Stomach (tissue), 9 donors: ENCODE measurements around the gene PTPRM. TPM values are rescaled to one million over a fixed set of nuclear protein-coding genes. Genes with fewer than 3 reads are reported as not detected.

Experiments
- DNase-seq, 2 donors: peaks; one replicate each; pipeline versions ENCODE4 v3.0.0 to v3.0.0-alpha.2; 2013 to 2019
- H3K27ac ChIP-seq, 5 donors: fragments of 200-600 bp in 4 of 5; sonication (generic) in 4 of 5; one replicate each; pipeline ENCODE4 v1.5.1; 2013 to 2019; ENCODE audit warnings: mild to moderate bottlenecking in 1 of 5, moderate library complexity in 1 of 5
- H3K27me3 ChIP-seq, 3 donors: fragments of 200-600 bp; sonication (generic); one replicate each; pipeline ENCODE4 v1.5.1; 2017 to 2019; ENCODE audit warnings: mixed run types in 1 of 3
- H3K36me3 ChIP-seq, 4 donors: fragments of 200-600 bp; sonication (generic); 1 replicate in 3 of 4; 2 replicates in 1 of 4; pipeline ENCODE4 v1.5.1; 2016 to 2019
- H3K4me1 ChIP-seq, 4 donors: fragments of 200-600 bp; sonication (generic); one replicate each; pipeline ENCODE4 v1.5.1; 2016 to 2019
- H3K4me3 ChIP-seq, 4 donors: fragments of 200-600 bp; sonication (generic) in 3 of 4; one replicate each; pipeline ENCODE4 v1.5.1; 2016 to 2019; ENCODE audit warnings: mild to moderate bottlenecking in 1 of 4
- H3K9me3 ChIP-seq, 4 donors: fragments of 200-600 bp; sonication (generic); one replicate each; pipeline ENCODE4 v1.5.1; 2016 to 2019
- CTCF ChIP-seq, 7 experiments: fragments of 450-650 bp in 4 of 7; fragments of 200-600 bp in 3 of 7; sonication (generic) in 3 of 7; IDR thresholded peaks; one replicate each; pipeline ENCODE4 v1.5.1; 2016 to 2019; ENCODE audit warnings: antibody characterized with exemption in 7 of 7, control low read depth in 2 of 7, mild to moderate bottlenecking in 1 of 7
- EP300 ChIP-seq: sonication (generic); formaldehyde crosslinking; IDR thresholded peaks from one replicate; pipeline ENCODE4 v1.6.1; 2017; ENCODE audit warnings: antibody characterized with exemption
- POLR2A ChIP-seq, 4 donors: fragments of 450-650 bp; IDR thresholded peaks; one replicate each; pipeline ENCODE4 v1.6.1; 2016; ENCODE audit warnings: antibody characterized with exemption in 4 of 4, control low read depth in 2 of 4, mild to moderate bottlenecking in 1 of 4, moderate library complexity in 1 of 4
- POLR2AphosphoS5 ChIP-seq, 3 donors: sonication (generic); formaldehyde crosslinking; IDR thresholded peaks; one replicate each; pipeline ENCODE4 v1.6.1; 2016; ENCODE audit warnings: antibody characterized with exemption in 3 of 3
- whole genome bisulfite sequencing, 5 donors: extraction: QIAGEN DNeasy Blood & Tissue Kit in 3 of 5; methylation state at CpG; one replicate each; pipeline versions ENCODE4 v1.1.5 to v1.1.7; 2013 to 2018; 5-methylcytosine and 5-hydroxymethylcytosine counted together
- intact Hi-C: fragments of 100-400 bp; cut with DNase I; formaldehyde crosslinking; loops from one replicate; pipeline ENCODE4 v1.15.1; 2023; ENCODE audit warnings: low total_unique reads
- polyA plus RNA-seq, 3 donors: library from polyadenylated mRNA; stranded (reverse); fragments of 200-250 nt; gene quantifications; one replicate each; pipeline ENCODE4 v1.2.3, GENCODE V29; 2013
- total RNA-seq, 5 donors: library from RNA; depleted of rRNA; stranded (reverse); fragments of >200 nt; gene quantifications; one replicate each; pipeline versions ENCODE4 v1.1.0 to v1.2.3, GENCODE V29; 2014 to 2016
- donor health status: healthy with polysubstance abuse.
- donor health status: Bipolar disorder and iron deficiency.
- donor health status: healthy.

PTPRM gene
- total and polyA plus RNA-seq, 8 donors: 7.5 to 246 (median 58.2) TPM

GRCh38 chr18:8375249-8375648 lies 808.1 kb downstream of the PTPRM start:
- 91 to 99% (median 95%) methylated on average over 3 of the region's 3 CpGs for whole genome bisulfite sequencing, 5 donors
- Histone ChIP-seq H3K4me1 (peaks cover 0 to 3% (median 0%) of the 10 kb centered on the region in 4 donors), H3K36me3 (peaks cover 11 to 35% (median 34%) of the 10 kb centered on the region in 4 donors), H3K4me3 (no peak overlapping the region), H3K27me3 (no peaks in the 10 kb centered on the region), H3K9me3 (no peaks in the 10 kb centered on the region), H3K27ac (no peak overlapping the region)
- TF ChIP-seq EP300 (no peak), POLR2AphosphoS5 (IDR thresholded peaks at IDR 0.05) (no peak), POLR2A (IDR thresholded peaks at IDR 0.05) (no peak), CTCF (IDR thresholded peaks at IDR 0.05) (no peak)
- intact Hi-C loops: no loop called here
- no peak for DNase-seq

- intact Hi-C loops: no loop called here
These were observed 809.0 kb downstream of the PTPRM start for GRCh38 chr18:8376113-8376512.

GRCh38 chr18:8379187-8379941 lies 812.2 kb downstream of the PTPRM start:
- no peak overlapping the region for H3K27ac ChIP-seq
- TF ChIP-seq POLR2AphosphoS5 (IDR thresholded peaks at IDR 0.05) (no peak), EP300 (no peak), CTCF (IDR thresholded peaks at IDR 0.05) (no peak), POLR2A (IDR thresholded peaks at IDR 0.05) (no peak)
- no peaks in the 10 kb centered on the region for H3K4me1 ChIP-seq
- H3K27me3 ChIP-seq: no peaks in the 10 kb centered on the region
- no peak for DNase-seq
- H3K9me3 ChIP-seq: no peaks in the 10 kb centered on the region
- H3K36me3 ChIP-seq: peaks cover 11 to 51% (median 49%) of the 10 kb centered on the region in 4 donors
- 93 to 96% (median 94%) methylated on average over 19 of the region's 19 CpGs for WGBS, 5 donors
- H3K4me3 ChIP-seq: no peak overlapping the region
- intact Hi-C loops: no loop called here

More at GRCh38 chr18:8376113-8376512, 809.0 kb downstream of the PTPRM start:
- DNase-seq: no peak
- Histone ChIP-seq H3K4me3 (no peak overlapping the region), H3K27ac (no peak overlapping the region), H3K36me3 (peaks cover 11 to 42% (median 41%) of the 10 kb centered on the region in 4 donors), H3K27me3 (no peaks in the 10 kb centered on the region), H3K9me3 (no peaks in the 10 kb centered on the region), H3K4me1 (peaks cover 0 to 3% (median 0%) of the 10 kb centered on the region in 4 donors)
- 94 to 98% (median 96%) methylated on average over 7 of the region's 7 CpGs for WGBS, 5 donors
- TF ChIP-seq POLR2A (IDR thresholded peaks at IDR 0.05) (no peak), POLR2AphosphoS5 (IDR thresholded peaks at IDR 0.05) (no peak), CTCF (IDR thresholded peaks at IDR 0.05) (no peak), EP300 (no peak)

GRCh38 chr18:8380006-8380405 lies 812.9 kb downstream of the PTPRM start:
- DNase-seq: no peak
- WGBS, 5 donors: 78 to 86% (median 83%) methylated on average over 2 of the region's 2 CpGs
- no peak overlapping the region for H3K4me3 ChIP-seq
- TF ChIP-seq EP300: no peak
- TF ChIP-seq POLR2A (IDR thresholded peaks at IDR 0.05): no peak
- TF ChIP-seq POLR2AphosphoS5 (IDR thresholded peaks at IDR 0.05): no peak
- TF ChIP-seq CTCF (IDR thresholded peaks at IDR 0.05): no peak
- intact Hi-C loops: no loop called here
- no peaks in the 10 kb centered on the region for H3K9me3 ChIP-seq
- no peak overlapping the region for H3K27ac ChIP-seq
- no peaks in the 10 kb centered on the region for H3K4me1 ChIP-seq
- H3K27me3 ChIP-seq: no peaks in the 10 kb centered on the region
- H3K36me3 ChIP-seq: peaks cover 14 to 57% (median 56%) of the 10 kb centered on the region in 4 donors
